Testis (tissue), 3 donors: ENCODE measurements around the gene RBFOX1. TPM values are rescaled to one million over a fixed set of nuclear protein-coding genes. Genes with fewer than 3 reads are reported as not detected.

Experiments
- DNase-seq: peaks from one replicate; pipeline ENCODE4 v3.0.0-alpha.2; 2019
- H3K27ac ChIP-seq, 2 donors: fragments of 200-600 bp; sonication (generic); one replicate each; pipeline ENCODE4 v1.5.1; 2019
- H3K27me3 ChIP-seq: fragments of 200-600 bp; sonication (generic); one replicate; pipeline ENCODE4 v1.5.1; 2019
- H3K36me3 ChIP-seq: fragments of 200-600 bp; sonication (generic); one replicate; pipeline ENCODE4 v1.5.1; 2017; ENCODE audit warnings: low read depth; ENCODE audit errors: missing control alignments
- H3K4me1 ChIP-seq: fragments of 200-600 bp; sonication (generic); one replicate; pipeline ENCODE4 v1.5.1; 2019
- H3K4me3 ChIP-seq, 2 donors: fragments of 200-600 bp; sonication (generic); one replicate each; pipeline ENCODE4 v1.5.1; 2017 to 2019
- H3K9me3 ChIP-seq: fragments of 200-600 bp; sonication (generic); one replicate; pipeline ENCODE4 v1.5.1; 2017
- CTCF ChIP-seq, 3 experiments: fragments of 450-650 bp in 2 of 3; fragments of 200-600 bp in 1 of 3; sonication (generic) in 1 of 3; IDR thresholded peaks; one replicate each; pipeline ENCODE4 v1.5.1; 2016 to 2019; ENCODE audit warnings: antibody characterized with exemption in 3 of 3, mild to moderate bottlenecking in 2 of 3, moderate library complexity in 1 of 3
- POLR2A ChIP-seq: fragments of 450-650 bp; IDR thresholded peaks from one replicate; pipeline ENCODE4 v1.6.1; 2017; ENCODE audit warnings: antibody characterized with exemption, mild to moderate bottlenecking, moderate library complexity
- WGBS, 2 donors: methylation state at CpG; one replicate each; pipeline ENCODE4 v1.1.5; 2018; 5-methylcytosine and 5-hydroxymethylcytosine counted together
- intact Hi-C: fragments of 100-400 bp; cut with DNase I; formaldehyde crosslinking; loops from one replicate; pipeline ENCODE4 v1.15.1; 2023; ENCODE audit warnings: low total_unique reads
- polyA plus RNA-seq: library from polyadenylated mRNA; stranded (reverse); fragments of 350-450 nt; fragmentation: Illumina TruSeq; extraction: RNeasy Lipid Tissue Mini Kit (QIAGEN cat#74804); gene quantifications from one replicate; pipeline ENCODE4 v1.2.3, GENCODE V29; 2014; ENCODE audit warnings: low read depth, low replicate concordance; ENCODE audit not compliant: insufficient read depth
- total RNA-seq, 2 donors: library from RNA; depleted of rRNA; stranded (reverse); fragments of >200 nt; gene quantifications; one replicate each; pipeline ENCODE4 v1.2.3, GENCODE V29; 2016

Gene RBFOX1
- total and polyA plus RNA-seq, 3 donors from 2014 or later: 0.68 to 2.8 (median 1.1) TPM

GRCh38 chr16:7526736-7527135 lies 194.1 kb downstream of the RBFOX1 start:
- TF ChIP-seq CTCF (IDR thresholded peaks at IDR 0.05): no peak
- no peak for TF ChIP-seq POLR2A
- intact Hi-C loops: no loop called here
- H3K4me1 ChIP-seq: no peaks in the 10 kb centered on the region
- H3K27me3 ChIP-seq: no peaks in the 10 kb centered on the region
- H3K27ac ChIP-seq: no peak overlapping the region
- no peaks in the 10 kb centered on the region for H3K9me3 ChIP-seq
- no peak for DNase-seq
- H3K36me3 ChIP-seq: no peaks in the 10 kb centered on the region
- WGBS, 2 donors: 91% methylated on average over 6 of the region's 6 CpGs
- H3K4me3 ChIP-seq: no peak overlapping the region

- Histone ChIP-seq H3K27me3 (no peaks in the 10 kb centered on the region), H3K4me1 (no peaks in the 10 kb centered on the region), H3K27ac (no peak overlapping the region), H3K9me3 (no peaks in the 10 kb centered on the region), H3K36me3 (no peaks in the 10 kb centered on the region), H3K4me3 (no peak overlapping the region)
- intact Hi-C loops: no loop called here
- no peak for TF ChIP-seq CTCF (IDR thresholded peaks at IDR 0.05)
- no peak for TF ChIP-seq POLR2A
- DNase-seq: no peak
- 76 to 79% methylated on average over 6 of the region's 6 CpGs for WGBS, 2 donors
These were observed 199.9 kb downstream of the RBFOX1 start for GRCh38 chr16:7532534-7532933.

- H3K36me3 ChIP-seq: no peaks in the 10 kb centered on the region
- WGBS, 2 donors: 75 to 77% methylated on average over 7 of the region's 7 CpGs
- TF ChIP-seq POLR2A (no peak), CTCF (IDR thresholded peaks at IDR 0.05) (no peak)
These were observed 202.1 kb downstream of the RBFOX1 start for GRCh38 chr16:7534749-7535148.

GRCh38 chr16:7541026-7541425 lies 208.4 kb downstream of the RBFOX1 start:
- no peak for TF ChIP-seq POLR2A
- no peak for TF ChIP-seq CTCF (IDR thresholded peaks at IDR 0.05)
- no peak for DNase-seq
- Histone ChIP-seq H3K27ac (no peak overlapping the region), H3K9me3 (no peaks in the 10 kb centered on the region), H3K36me3 (no peaks in the 10 kb centered on the region), H3K27me3 (no peaks in the 10 kb centered on the region), H3K4me3 (no peak overlapping the region), H3K4me1 (no peaks in the 10 kb centered on the region)
- WGBS, 2 donors: 82 to 85% methylated on average over 3 of the region's 3 CpGs
- intact Hi-C loops: no loop called here

More at GRCh38 chr16:7534749-7535148, 202.1 kb downstream of the RBFOX1 start:
- H3K27ac ChIP-seq: no peak overlapping the region
- no peak overlapping the region for H3K4me3 ChIP-seq
- DNase-seq: no peak
- H3K27me3 ChIP-seq: no peaks in the 10 kb centered on the region
- intact Hi-C loops: no loop called here
- no peaks in the 10 kb centered on the region for H3K4me1 ChIP-seq
- H3K9me3 ChIP-seq: no peaks in the 10 kb centered on the region

- no peak for DNase-seq
- Histone ChIP-seq H3K27ac (no peak overlapping the region), H3K9me3 (no peaks in the 10 kb centered on the region), H3K36me3 (no peaks in the 10 kb centered on the region), H3K4me3 (no peak overlapping the region), H3K4me1 (no peaks in the 10 kb centered on the region), H3K27me3 (no peaks in the 10 kb centered on the region)
- WGBS, 2 donors: 63 to 77% methylated on average over 9 of the region's 9 CpGs
- no peak for TF ChIP-seq POLR2A
- TF ChIP-seq CTCF (IDR thresholded peaks at IDR 0.05): no peak
- intact Hi-C loops: no loop called here
These were observed 212.6 kb downstream of the RBFOX1 start for GRCh38 chr16:7545251-7545650.
